SK-N-SH treated with all-trans-retinoic acid at 6 μM for 48 hours (cell line): ENCODE measurements around the gene GPC6.
A peak's percentile ranks its signal among the peaks of the same experiment; 100 is the strongest.

Experiments
- ATAC-seq: fragments of 200-7000 bp; cut with Tn5 transposase; 3 replicates; pipeline ENCODE4 v1.9.1; 2020; ENCODE audit warnings: mild to moderate bottlenecking, moderate library complexity
- ARNTL ChIP-seq: fragments of 450-650 bp; formaldehyde crosslinking; IDR thresholded peaks from 2 replicates; pipeline ENCODE4 v1.5.0; 2020; ENCODE audit warnings: low read depth, mild to moderate bottlenecking, moderate library complexity, borderline replicate concordance
- BACH2 ChIP-seq: fragments of 250-450 bp; sonication (Bioruptor Pico); IDR thresholded peaks from 2 replicates; pipeline ENCODE4 v1.9.0; 2021; ENCODE audit warnings: mild to moderate bottlenecking, borderline replicate concordance
- CSDC2 ChIP-seq: fragments of 250-450 bp; sonication (Bioruptor Pico); IDR thresholded peaks from 2 replicates; pipeline ENCODE4 v1.5.0; 2020; ENCODE audit warnings: mild to moderate bottlenecking, moderate library complexity
- ESRRG ChIP-seq: fragments of 250-450 bp; sonication (Bioruptor Pico); IDR thresholded peaks from 2 replicates; pipeline ENCODE4 v1.6.1; 2021; ENCODE audit warnings: mild to moderate bottlenecking
- GLIS3 ChIP-seq: fragments of 250-450 bp; sonication (Bioruptor Pico); IDR thresholded peaks from 2 replicates; pipeline ENCODE4 v1.5.0; 2020; ENCODE audit warnings: mild to moderate bottlenecking, moderate library complexity
- ISL1 ChIP-seq: fragments of 250-450 bp; sonication (Bioruptor Pico); IDR thresholded peaks from 2 replicates; pipeline ENCODE4 v2.1.2; 2022; ENCODE audit warnings: mild to moderate bottlenecking, moderate library complexity
- OSR1 ChIP-seq: fragments of 250-450 bp; sonication (Bioruptor Pico); IDR thresholded peaks from 2 replicates; pipeline ENCODE4 v1.8.0; 2022; ENCODE audit warnings: moderate library complexity, mild to moderate bottlenecking, inconsistent platforms
- POU6F1 ChIP-seq: fragments of 250-450 bp; sonication (Bioruptor Pico); IDR thresholded peaks from 2 replicates; pipeline ENCODE4 v1.8.0; 2021; ENCODE audit warnings: low read depth, mild to moderate bottlenecking, moderate library complexity, borderline replicate concordance
- PPARA ChIP-seq: fragments of 250-450 bp; sonication (Bioruptor Pico); IDR thresholded peaks from 2 replicates; pipeline ENCODE4 v1.5.0; 2020; ENCODE audit warnings: mild to moderate bottlenecking, borderline replicate concordance
- RARB ChIP-seq: fragments of 250-450 bp; sonication (Bioruptor Pico); IDR thresholded peaks from 2 replicates; pipeline ENCODE4 v1.8.0; 2021; ENCODE audit warnings: mild to moderate bottlenecking, moderate library complexity
- TCF4 ChIP-seq: fragments of 250-450 bp; sonication (Bioruptor Pico); IDR thresholded peaks from 2 replicates; pipeline ENCODE4 v1.8.0; 2021; ENCODE audit warnings: mild to moderate bottlenecking, moderate library complexity, borderline replicate concordance
- TOX ChIP-seq: fragments of 250-450 bp; sonication (Bioruptor Pico); IDR thresholded peaks from 2 replicates; pipeline ENCODE4 v1.8.0; 2021; ENCODE audit warnings: mild to moderate bottlenecking, moderate library complexity, borderline replicate concordance
- ZFP30 ChIP-seq: fragments of 450-650 bp; formaldehyde crosslinking; IDR thresholded peaks from 2 replicates; pipeline ENCODE4 v1.5.0; 2022; ENCODE audit warnings: mild to moderate bottlenecking, moderate library complexity
- ZNF565 ChIP-seq: fragments of 450-650 bp; formaldehyde crosslinking; conservative IDR thresholded peaks from 2 replicates; pipeline ENCODE4 v1.5.0; 2020; ENCODE audit warnings: low read depth, mild to moderate bottlenecking, moderate library complexity
- ZNF70 ChIP-seq: fragments of 450-650 bp; formaldehyde crosslinking; IDR thresholded peaks from 2 replicates; pipeline ENCODE4 v1.5.0; 2020; ENCODE audit warnings: mild to moderate bottlenecking, moderate library complexity
- ZNF8 ChIP-seq: fragments of 450-650 bp; formaldehyde crosslinking; IDR thresholded peaks from 2 replicates; pipeline ENCODE4 v1.5.0; 2020; ENCODE audit warnings: mild to moderate bottlenecking, moderate library complexity
- TF ChIP-seq, protein P1 (sequence below): fragments of 250-450 bp; sonication (Bioruptor Pico); IDR thresholded peaks from 2 replicates; pipeline ENCODE4 v1.5.1; 2020; ENCODE audit warnings: low read depth, mild to moderate bottlenecking, moderate library complexity
- TF ChIP-seq, protein P2 (sequence below): fragments of 250-450 bp; sonication (Bioruptor Pico); IDR thresholded peaks from 2 replicates; pipeline ENCODE4 v1.8.0; 2020; ENCODE audit warnings: mild to moderate bottlenecking, moderate library complexity, borderline replicate concordance
- TF ChIP-seq, protein P3 (sequence below): fragments of 250-450 bp; sonication (Bioruptor Pico); IDR thresholded peaks from 2 replicates; pipeline ENCODE4 v1.5.1; 2021; ENCODE audit warnings: mild to moderate bottlenecking, moderate library complexity
- TF ChIP-seq, protein P4 (sequence below): fragments of 250-450 bp; sonication (Bioruptor Pico); IDR thresholded peaks from 2 replicates; pipeline ENCODE4 v1.5.0; 2020; ENCODE audit warnings: mild to moderate bottlenecking, moderate library complexity

Gene GPC6

GRCh38 chr13:93243375-93244063, 16.9 kb downstream of the GPC6 start (continued):
- no peak for TF ChIP-seq TCF4 (CRISPR knock-in tag)
- TF ChIP-seq PPARA (CRISPR knock-in tag): no peak
- no peak for TF ChIP-seq ESRRG (CRISPR knock-in tag)
- no peak for TF ChIP-seq ZNF70 (CRISPR knock-in tag)
- TF ChIP-seq ZNF8 (CRISPR knock-in tag): no peak
- no peak for TF ChIP-seq POU6F1 (CRISPR knock-in tag)
- TF ChIP-seq, protein P1, sequence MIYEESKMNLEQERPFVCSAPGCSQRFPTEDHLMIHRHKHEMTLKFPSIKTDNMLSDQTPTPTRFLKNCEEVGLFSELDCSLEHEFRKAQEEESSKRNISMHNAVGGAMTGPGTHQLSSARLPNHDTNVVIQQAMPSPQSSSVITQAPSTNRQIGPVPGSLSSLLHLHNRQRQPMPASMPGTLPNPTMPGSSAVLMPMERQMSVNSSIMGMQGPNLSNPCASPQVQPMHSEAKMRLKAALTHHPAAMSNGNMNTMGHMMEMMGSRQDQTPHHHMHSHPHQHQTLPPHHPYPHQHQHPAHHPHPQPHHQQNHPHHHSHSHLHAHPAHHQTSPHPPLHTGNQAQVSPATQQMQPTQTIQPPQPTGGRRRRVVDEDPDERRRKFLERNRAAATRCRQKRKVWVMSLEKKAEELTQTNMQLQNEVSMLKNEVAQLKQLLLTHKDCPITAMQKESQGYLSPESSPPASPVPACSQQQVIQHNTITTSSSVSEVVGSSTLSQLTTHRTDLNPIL: no peak

DNA sequence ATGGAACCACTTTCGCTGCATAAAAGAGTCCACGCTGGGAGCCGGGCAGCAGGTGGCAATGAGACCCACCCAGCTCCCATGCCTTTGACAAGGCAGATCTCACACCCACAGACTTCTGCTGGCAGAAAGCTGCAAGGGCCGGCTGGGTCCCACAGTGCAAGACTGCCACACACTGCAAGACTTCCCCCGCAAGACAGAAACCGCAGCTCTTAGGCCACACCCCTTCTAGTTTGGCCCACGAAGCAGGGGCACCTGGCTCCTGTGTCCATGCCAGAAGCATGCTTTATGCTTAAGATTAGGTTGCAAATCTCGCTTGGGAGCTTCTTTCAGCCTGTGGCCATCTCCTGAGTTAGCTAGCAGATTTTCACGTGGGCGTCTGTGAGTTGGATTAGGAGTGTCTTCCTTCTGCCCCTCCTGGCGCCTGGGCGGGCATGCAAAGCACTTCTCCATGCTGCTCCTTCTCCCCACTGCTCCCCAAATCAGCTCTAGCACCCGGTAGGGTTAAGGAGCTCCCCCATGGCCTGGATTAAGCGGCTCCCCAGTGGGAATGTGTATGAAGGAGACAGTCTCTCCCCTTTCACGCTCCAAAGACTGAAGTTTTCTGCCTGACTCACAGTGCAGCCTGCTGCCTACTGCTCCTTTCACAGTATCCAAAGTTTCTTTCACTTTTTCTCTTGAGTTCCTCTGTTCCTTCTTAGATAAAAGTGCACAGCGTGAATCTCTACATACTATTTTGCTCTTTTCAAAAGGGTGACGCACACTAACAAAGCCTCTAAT, 17.7 kb downstream of the GPC6 start:
- no peak for TF ChIP-seq ESRRG (CRISPR knock-in tag)
- no peak for TF ChIP-seq GLIS3 (CRISPR knock-in tag)
- no peak for TF ChIP-seq RARB (CRISPR knock-in tag)
- TF ChIP-seq ARNTL (CRISPR knock-in tag): no peak
- no peak for TF ChIP-seq ZNF70 (CRISPR knock-in tag)
- TF ChIP-seq TCF4 (CRISPR knock-in tag): no peak
- TF ChIP-seq ZNF565 (CRISPR knock-in tag): no peak
- no peak for TF ChIP-seq ZFP30 (CRISPR knock-in tag)
- no peak for TF ChIP-seq ZNF8 (CRISPR knock-in tag)
- TF ChIP-seq ISL1 (CRISPR knock-in tag): no peak
- TF ChIP-seq TOX (CRISPR knock-in tag): no peak
- no peak for TF ChIP-seq CSDC2 (CRISPR knock-in tag)
- TF ChIP-seq POU6F1 (CRISPR knock-in tag): no peak
- no peak for TF ChIP-seq OSR1
- no peak for TF ChIP-seq BACH2 (CRISPR knock-in tag)
- TF ChIP-seq, protein P2, sequence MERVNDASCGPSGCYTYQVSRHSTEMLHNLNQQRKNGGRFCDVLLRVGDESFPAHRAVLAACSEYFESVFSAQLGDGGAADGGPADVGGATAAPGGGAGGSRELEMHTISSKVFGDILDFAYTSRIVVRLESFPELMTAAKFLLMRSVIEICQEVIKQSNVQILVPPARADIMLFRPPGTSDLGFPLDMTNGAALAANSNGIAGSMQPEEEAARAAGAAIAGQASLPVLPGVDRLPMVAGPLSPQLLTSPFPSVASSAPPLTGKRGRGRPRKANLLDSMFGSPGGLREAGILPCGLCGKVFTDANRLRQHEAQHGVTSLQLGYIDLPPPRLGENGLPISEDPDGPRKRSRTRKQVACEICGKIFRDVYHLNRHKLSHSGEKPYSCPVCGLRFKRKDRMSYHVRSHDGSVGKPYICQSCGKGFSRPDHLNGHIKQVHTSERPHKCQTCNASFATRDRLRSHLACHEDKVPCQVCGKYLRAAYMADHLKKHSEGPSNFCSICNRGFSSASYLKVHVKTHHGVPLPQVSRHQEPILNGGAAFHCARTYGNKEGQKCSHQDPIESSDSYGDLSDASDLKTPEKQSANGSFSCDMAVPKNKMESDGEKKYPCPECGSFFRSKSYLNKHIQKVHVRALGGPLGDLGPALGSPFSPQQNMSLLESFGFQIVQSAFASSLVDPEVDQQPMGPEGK (CRISPR knock-in tag): no peak
- TF ChIP-seq, protein P3, sequence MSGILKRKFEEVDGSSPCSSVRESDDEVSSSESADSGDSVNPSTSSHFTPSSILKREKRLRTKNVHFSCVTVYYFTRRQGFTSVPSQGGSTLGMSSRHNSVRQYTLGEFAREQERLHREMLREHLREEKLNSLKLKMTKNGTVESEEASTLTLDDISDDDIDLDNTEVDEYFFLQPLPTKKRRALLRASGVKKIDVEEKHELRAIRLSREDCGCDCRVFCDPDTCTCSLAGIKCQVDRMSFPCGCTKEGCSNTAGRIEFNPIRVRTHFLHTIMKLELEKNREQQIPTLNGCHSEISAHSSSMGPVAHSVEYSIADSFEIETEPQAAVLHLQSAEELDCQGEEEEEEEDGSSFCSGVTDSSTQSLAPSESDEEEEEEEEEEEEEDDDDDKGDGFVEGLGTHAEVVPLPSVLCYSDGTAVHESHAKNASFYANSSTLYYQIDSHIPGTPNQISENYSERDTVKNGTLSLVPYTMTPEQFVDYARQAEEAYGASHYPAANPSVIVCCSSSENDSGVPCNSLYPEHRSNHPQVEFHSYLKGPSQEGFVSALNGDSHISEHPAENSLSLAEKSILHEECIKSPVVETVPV (CRISPR knock-in tag): no peak
- TF ChIP-seq, protein P4, sequence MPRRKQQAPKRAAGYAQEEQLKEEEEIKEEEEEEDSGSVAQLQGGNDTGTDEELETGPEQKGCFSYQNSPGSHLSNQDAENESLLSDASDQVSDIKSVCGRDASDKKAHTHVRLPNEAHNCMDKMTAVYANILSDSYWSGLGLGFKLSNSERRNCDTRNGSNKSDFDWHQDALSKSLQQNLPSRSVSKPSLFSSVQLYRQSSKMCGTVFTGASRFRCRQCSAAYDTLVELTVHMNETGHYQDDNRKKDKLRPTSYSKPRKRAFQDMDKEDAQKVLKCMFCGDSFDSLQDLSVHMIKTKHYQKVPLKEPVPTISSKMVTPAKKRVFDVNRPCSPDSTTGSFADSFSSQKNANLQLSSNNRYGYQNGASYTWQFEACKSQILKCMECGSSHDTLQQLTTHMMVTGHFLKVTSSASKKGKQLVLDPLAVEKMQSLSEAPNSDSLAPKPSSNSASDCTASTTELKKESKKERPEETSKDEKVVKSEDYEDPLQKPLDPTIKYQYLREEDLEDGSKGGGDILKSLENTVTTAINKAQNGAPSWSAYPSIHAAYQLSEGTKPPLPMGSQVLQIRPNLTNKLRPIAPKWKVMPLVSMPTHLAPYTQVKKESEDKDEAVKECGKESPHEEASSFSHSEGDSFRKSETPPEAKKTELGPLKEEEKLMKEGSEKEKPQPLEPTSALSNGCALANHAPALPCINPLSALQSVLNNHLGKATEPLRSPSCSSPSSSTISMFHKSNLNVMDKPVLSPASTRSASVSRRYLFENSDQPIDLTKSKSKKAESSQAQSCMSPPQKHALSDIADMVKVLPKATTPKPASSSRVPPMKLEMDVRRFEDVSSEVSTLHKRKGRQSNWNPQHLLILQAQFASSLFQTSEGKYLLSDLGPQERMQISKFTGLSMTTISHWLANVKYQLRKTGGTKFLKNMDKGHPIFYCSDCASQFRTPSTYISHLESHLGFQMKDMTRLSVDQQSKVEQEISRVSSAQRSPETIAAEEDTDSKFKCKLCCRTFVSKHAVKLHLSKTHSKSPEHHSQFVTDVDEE (CRISPR knock-in tag): no peak
- peak; percentile 71 for ATAC-seq
